GM10847 (cell line): ENCODE data around the gene ATG4B.

Source experiments
- POLR2A ChIP-seq: IDR thresholded peaks from 2 replicates; pipeline ENCODE4 v1.6.1; 2011; ENCODE audit not compliant: insufficient read length; ENCODE audit errors: extremely low read depth

The ATG4B gene

DNA sequence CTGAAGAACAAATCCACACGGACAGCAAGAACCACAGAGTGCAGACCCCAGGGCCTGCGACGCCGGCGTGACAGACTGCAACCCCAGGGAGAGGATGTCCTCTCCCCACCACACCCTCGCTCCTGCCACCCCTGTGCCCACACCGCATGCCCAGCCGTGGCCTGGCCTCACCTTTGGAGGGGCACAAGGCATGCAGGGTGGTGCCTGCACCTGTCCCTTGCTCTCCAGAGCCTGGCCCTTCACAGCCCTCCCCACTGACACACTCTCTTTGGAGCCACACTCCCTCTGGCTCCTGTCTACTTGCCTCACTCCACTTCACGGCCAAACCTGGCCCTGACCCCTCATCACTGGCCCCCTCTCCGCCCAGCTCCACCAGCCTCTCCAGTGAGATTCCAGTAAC is 9.8 kb upstream of the ATG4B start:
- no peak for TF ChIP-seq POLR2A

DNA sequence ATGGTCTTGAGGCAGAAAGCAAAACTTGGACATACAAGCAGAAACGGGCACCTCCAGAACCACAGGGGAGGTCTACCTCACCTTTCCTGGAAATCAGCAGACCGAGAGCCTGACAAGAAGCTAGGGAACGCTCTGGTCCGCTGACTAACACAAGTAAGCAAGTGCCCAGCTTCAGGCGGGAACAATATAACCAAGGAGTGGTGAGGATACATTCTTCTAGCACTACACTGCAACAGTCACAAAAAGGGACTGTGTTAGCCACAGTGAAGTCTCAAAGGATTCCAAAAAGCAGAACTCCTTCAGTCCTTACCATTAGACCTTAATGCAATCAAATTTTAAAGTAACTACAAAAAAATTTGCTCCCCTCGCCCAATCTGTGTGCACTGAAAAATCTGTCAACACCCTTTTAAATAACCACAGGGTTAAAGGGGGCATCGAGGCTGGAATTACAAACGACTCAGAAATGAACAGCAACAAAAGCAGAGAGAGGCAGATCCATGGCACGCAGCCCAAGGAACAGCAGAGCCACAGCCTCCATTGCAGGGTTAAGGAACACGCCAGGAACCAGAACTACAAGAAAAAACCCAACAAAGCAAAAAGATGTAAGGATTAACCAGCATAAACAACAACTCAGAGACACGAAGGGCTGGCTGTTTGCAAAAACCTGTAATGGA is 7.6 kb upstream of the ATG4B start:
- TF ChIP-seq POLR2A: no peak

DNA sequence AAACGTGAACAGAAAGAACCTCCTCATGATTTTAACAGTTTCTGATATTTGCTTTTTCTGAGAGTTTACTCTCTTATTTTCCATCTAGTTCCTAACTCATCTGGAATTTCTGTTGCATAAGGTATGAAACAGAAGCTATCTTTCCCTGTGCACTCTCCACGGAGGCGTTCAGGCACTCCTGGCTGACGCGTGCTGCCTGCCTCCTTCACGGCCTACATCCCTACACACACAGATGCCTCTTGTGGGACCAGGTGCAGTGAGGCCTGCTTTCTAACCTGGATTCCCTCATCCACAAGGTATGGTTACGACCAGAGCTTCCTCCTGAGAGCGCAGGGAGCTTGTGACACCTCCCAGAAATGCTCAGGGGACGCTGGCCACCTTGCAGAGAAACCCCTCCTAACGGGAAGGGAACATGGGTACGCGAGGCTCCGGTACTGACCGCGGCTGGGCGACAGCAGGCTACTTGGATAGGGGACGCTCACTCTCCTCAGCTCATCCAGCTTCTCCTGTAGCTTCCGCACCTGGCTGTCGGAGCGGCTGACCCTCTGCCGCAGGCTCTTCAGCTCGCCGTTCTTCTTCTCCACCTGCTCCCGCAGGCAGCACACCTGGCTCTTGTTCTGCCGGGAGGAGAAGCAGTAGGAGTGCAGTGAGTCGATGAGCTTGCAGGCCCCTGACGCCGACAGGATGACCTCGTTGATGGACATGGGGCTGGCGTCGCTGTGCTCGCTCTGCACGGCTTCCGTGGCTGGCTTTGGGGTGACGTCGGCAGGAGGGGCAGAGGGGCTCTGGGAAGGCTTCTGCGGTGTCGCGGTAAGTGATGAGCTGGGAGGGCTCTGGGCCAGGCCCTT is 4.8 kb upstream of the ATG4B start:
- TF ChIP-seq POLR2A: no peak

GRCh38 chr2:241633561-241633960 is 3.9 kb upstream of the ATG4B start:
- no peak for TF ChIP-seq POLR2A

DNA sequence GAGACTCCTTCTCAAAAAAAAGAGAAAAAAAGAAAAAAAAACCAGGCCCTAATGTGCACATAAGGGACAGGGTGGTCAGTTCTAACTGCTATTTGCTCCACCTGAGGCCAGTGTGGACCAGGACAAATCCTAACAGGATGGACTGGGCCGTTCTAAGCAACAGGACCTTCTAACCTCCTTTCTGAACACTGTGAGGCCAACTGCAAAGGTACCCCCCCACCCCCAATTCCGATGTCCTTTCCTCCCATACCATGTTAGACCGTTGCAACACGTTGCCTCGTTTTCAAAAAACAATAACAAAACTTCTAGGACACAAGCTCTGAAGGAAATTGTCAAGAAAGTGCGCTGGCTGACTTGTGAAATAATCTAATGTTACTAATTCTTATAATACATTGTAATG is 1.7 kb upstream of the ATG4B start:
- TF ChIP-seq POLR2A: no peak

- TF ChIP-seq POLR2A: no peak
Observed at GRCh38 chr2:241636182-241637017, 1.1 kb upstream of the ATG4B start.

GRCh38 chr2:241637795-241638660 is 535 bp downstream of the ATG4B start:
- no peak for TF ChIP-seq POLR2A

- no peak for TF ChIP-seq POLR2A
Observed at GRCh38 chr2:241638940-241639339, 1.4 kb downstream of the ATG4B start.

DNA sequence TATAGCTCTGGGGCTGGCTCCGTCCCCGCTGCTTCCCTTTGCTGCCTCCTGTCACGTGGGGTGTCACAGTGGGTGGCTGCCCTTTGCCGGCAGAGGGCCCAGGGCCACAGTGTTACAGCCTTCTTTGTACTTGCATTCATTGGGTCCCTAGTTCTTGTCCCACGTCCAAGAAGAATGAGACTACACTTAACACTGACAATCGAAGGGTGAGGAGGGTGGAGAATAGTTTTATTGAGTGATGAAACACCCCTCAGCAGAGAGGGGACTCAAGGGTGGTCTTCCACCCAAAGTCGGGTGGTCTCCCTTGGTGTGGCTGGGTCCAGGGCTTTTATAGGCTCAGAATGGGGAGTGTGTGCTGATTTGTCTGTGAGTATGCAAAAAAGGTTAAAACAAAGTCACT is 1.9 kb downstream of the ATG4B start:
- no peak for TF ChIP-seq POLR2A

DNA sequence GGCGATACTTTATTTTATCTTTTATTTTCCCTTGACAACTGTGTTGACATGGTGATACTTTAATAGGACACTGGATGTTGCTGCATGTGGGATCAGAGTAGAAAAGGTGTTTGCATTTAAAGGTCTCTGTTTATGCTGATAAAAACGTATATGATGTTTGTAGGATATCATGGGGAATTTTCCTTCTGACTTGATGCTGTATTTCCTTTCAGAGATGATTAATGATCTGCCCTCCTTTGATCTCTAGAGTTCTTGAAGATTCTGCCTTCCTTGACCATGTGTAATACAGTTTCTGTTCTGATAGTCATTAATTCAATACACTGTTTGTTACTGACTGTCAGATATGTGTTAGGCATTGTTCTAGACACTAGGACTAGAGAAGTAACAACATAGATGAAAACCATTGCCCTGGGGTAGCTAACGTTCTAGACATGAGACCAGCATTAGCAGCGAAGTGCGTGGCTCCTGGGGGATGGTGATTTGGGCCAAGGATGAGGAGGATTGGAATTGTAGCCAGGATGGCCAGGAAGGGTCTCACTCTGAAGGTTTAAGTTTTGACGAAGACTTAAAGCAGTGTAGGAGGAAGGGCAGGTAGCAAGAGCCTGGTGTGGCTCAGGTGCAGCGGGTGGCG is 2.8 kb downstream of the ATG4B start:
- no peak for TF ChIP-seq POLR2A

GRCh38 chr2:241641631-241642030 is 4.1 kb downstream of the ATG4B start:
- TF ChIP-seq POLR2A: no peak

DNA sequence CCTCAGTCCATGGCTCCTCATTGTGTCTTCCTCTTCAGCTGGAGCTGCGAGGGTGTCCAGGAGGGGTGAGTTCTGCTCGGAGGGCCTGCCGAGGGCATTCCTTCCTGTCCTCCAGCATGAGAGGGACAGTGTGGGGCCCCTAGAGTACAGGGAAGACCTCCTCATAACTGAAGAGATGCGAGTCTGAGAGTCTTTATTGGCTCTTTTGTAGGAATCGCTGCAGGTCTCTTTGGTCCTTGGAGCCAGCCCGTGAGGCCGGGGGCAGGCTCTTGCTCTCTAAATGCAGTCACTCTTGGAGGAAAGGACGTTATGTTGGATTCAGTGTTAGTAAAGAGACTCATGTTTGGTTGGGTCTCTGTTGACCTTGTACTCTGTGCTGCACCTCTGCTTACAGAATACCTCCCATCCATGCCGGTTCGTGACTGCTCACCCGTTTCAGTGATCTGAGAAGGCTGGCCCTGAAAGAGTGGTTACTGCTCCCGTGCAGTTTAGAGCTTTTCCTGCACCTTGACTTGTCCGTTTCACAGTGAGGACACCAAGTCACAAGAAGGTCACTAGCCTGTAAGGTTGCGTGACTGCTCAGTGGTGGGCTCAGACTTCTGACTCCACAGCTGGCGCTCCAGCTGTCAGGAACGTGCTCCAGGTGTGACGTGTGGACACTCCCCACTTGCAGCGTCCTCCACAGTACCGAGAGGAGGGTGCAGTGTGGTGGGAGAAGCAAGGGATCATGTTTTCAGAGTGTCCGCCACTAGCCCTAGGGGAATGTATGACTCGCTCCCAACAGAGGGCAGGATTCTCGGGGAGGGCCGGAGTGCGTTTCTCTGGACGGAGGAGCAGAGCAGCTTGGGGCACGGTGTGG is 7.8 kb downstream of the ATG4B start:
- TF ChIP-seq POLR2A: no peak

GRCh38 chr2:241645915-241646645 is 8.6 kb downstream of the ATG4B start:
- TF ChIP-seq POLR2A: no peak
